Measurements from ENCODE around the gene OR4D6. TPM values are rescaled to one million over a fixed set of nuclear protein-coding genes. Genes with fewer than 3 reads are reported as not detected.

Gene OR4D6
- total RNA-seq, 2 experiments from 2014 or later, result not detected

- POLR2A ChIA-PET, result no interaction called here
These were observed 45.2 kb downstream of the OR4D6 start for GRCh38 chr11:59501931-59502330.

GRCh38 chr11:59503276-59503675, 46.5 kb downstream of the OR4D6 start, which contains the start of gene OR4D11:
Gene OR4D11, plus strand, starts transcription at chr11:59503576. Its CDS starts 0 bp downstream, at chr11:59503576.
- Mint-ChIP-seq H3K4me3 (no peak within 1 kb of the TSS), H3K9me3 (no peaks in the 10 kb centered on the region), H3K27ac (no peak within 1 kb of the TSS), H3K4me1 (ENCODE audit: low read depth) (no peaks in the 10 kb centered on the region), H3K36me3 (ENCODE audit: low read depth) (no peaks in the 10 kb centered on the region), H3K27me3 (no peaks in the 10 kb centered on the region)
- H3K4me3 ChIP-seq (ENCODE audit: low read length), result no peak within 1 kb of the TSS
- TF ChIP-seq CTCF (IDR thresholded peaks at IDR 0.05), result no peak
- no peaks in the 10 kb centered on the region for H3K9me3 ChIP-seq (ENCODE audit: control insufficient read depth in 1 of 2, insufficient read depth in 1 of 2, low read length in 2 of 2)
- CTCF ChIA-PET, result no interaction called here
- no peaks in the 10 kb centered on the region for H3K4me1 ChIP-seq (ENCODE audit: insufficient read depth, low read length)
- no peaks in the 10 kb centered on the region for H3K36me3 ChIP-seq (ENCODE audit: insufficient read depth, low read length)
- intact Hi-C loops (cut with DNase I, micrococcal nuclease), result no loop called here
- no peak within 1 kb of the TSS for H3K27ac ChIP-seq (ENCODE audit: low read depth in 1 of 2, low read length in 2 of 2)
- no peaks in the 10 kb centered on the region for H3K27me3 ChIP-seq (ENCODE audit: control insufficient read depth in 1 of 2, insufficient read depth in 2 of 2, low read length in 2 of 2)
- ATAC-seq (ENCODE audit: poor library complexity) (no peak), DNase-seq (no peak)
- POLR2A ChIA-PET, result interaction anchor here (0.6 kb wide), 1 partner anchor 166 kb away, joined by 3 read pairs; no protein-coding TSS in a partner anchor

More at GRCh38 chr11:59501931-59502330, 45.2 kb downstream of the OR4D6 start:
- no peak for DNase-seq
- Histone ChIP-seq H3K27me3 (ENCODE audit: control insufficient read depth in 1 of 2, insufficient read depth in 2 of 2, low read length in 2 of 2) (no peaks in the 10 kb centered on the region), H3K4me1 (ENCODE audit: insufficient read depth, low read length) (no peaks in the 10 kb centered on the region), H3K27ac (ENCODE audit: low read depth in 1 of 2, low read length in 2 of 2) (no peak overlapping the region), H3K36me3 (ENCODE audit: insufficient read depth, low read length) (no peaks in the 10 kb centered on the region), H3K9me3 (ENCODE audit: control insufficient read depth in 1 of 2, insufficient read depth in 1 of 2, low read length in 2 of 2) (no peaks in the 10 kb centered on the region), H3K4me3 (ENCODE audit: low read length) (no peak overlapping the region)
- Mint-ChIP-seq H3K36me3 (ENCODE audit: low read depth) (no peaks in the 10 kb centered on the region), H3K27ac (no peak overlapping the region), H3K4me1 (ENCODE audit: low read depth) (no peaks in the 10 kb centered on the region), H3K4me3 (no peak overlapping the region), H3K9me3 (no peaks in the 10 kb centered on the region), H3K27me3 (no peaks in the 10 kb centered on the region)
- no peak for ATAC-seq (ENCODE audit: poor library complexity)
- no peak for TF ChIP-seq CTCF (IDR thresholded peaks at IDR 0.05)
- intact Hi-C loops (cut with DNase I, micrococcal nuclease), result no loop called here
- CTCF ChIA-PET, result no interaction called here

Other genes starting within 250 kb of the OR4D6 start
- gene MPEG1, start 244.0 kb upstream of the OR4D6 start, total RNA-seq, result 1 to 10 TPM; 2.8 to 2.9 TPM
- gene OR5AN1, start 98.1 kb upstream of the OR4D6 start, total RNA-seq, result not detected
- gene OR5A2, start 30.5 kb upstream of the OR4D6 start, total RNA-seq, result not detected
- gene OR5A1, start 20.5 kb upstream of the OR4D6 start, total RNA-seq, result not detected
- not detected for gene OR4D10, start 16.4 kb downstream of the OR4D6 start, total RNA-seq
- not detected for gene OR4D11, start 46.6 kb downstream of the OR4D6 start, total RNA-seq
- not detected for gene OR4D9, start 54.6 kb downstream of the OR4D6 start, total RNA-seq
- 10 to 100 TPM; 54.9 to 58.2 TPM for gene OSBP, start 158.8 kb downstream of the OR4D6 start, total RNA-seq
- gene PATL1, start 212.1 kb downstream of the OR4D6 start, total RNA-seq, result 10 to 100 TPM; 51.8 to 55.2 TPM

Data from CD4-positive, alpha-beta T cell (primary cell).